ENCODE measurements around the gene MYRIP. TPM values are rescaled to one million over a fixed set of nuclear protein-coding genes. Genes with fewer than 3 reads are reported as not detected.

MYRIP gene
- polyA plus RNA-seq, 1 experiment, result 0.06 TPM

DNA sequence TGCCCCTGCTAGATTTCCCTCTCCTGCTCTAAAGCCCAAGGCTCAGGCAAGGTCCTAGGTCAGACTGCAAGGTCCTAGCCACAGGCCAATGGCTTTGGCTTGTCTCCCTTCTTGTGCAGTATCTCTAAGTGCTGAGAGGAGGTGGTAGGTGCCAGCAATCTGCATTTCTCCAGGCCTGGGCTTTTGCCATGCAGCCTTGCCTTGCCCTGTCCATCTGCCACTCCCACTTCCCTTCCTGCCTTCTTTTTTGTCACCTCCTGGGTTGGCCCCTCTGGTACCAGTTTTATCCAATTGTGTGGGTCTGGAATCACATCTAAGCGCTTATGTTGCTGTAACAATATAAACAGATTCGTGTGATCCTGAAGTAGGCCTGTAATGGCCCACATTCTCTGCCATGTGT, 109.9 kb downstream of the MYRIP start:
- H3K36me3 ChIP-seq (ENCODE audit: control insufficient read depth, insufficient read depth, low read length), result no peaks in the 10 kb centered on the region
- DNase-seq (ENCODE audit: low read depth), result no peak
- TF ChIP-seq, protein P1, sequence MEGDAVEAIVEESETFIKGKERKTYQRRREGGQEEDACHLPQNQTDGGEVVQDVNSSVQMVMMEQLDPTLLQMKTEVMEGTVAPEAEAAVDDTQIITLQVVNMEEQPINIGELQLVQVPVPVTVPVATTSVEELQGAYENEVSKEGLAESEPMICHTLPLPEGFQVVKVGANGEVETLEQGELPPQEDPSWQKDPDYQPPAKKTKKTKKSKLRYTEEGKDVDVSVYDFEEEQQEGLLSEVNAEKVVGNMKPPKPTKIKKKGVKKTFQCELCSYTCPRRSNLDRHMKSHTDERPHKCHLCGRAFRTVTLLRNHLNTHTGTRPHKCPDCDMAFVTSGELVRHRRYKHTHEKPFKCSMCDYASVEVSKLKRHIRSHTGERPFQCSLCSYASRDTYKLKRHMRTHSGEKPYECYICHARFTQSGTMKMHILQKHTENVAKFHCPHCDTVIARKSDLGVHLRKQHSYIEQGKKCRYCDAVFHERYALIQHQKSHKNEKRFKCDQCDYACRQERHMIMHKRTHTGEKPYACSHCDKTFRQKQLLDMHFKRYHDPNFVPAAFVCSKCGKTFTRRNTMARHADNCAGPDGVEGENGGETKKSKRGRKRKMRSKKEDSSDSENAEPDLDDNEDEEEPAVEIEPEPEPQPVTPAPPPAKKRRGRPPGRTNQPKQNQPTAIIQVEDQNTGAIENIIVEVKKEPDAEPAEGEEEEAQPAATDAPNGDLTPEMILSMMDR (IDR thresholded peaks at IDR 0.05; ENCODE audit: insufficient read depth, low read depth, low read length), result no peak
- ChIA-PET CTCF (no interaction called here), POLR2A (no interaction called here)
- no peaks in the 10 kb centered on the region for H3K27me3 ChIP-seq (ENCODE audit: control insufficient read depth, insufficient read depth, low read length)
- H3K4me3 ChIP-seq (ENCODE audit: low read depth, low read length), result no peak overlapping the region

DNA sequence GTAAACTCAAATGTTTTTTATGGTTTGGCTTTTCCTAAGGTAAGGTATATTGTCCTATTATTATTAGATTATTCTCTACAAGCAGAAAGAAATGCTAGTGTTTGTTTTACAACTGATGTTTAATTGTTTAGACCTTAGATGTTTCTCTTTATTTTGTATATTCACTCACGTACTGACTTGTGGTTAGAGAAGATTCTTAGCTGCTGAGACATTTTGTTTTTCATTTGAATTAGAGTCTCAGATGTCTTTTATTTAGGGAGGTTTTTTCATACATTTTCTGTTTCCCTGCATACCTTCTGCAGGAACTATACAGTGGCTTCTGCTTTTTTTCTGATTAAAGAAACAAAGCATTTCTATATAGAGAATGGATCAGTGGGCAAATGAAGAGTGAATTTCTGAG, 110.9 kb downstream of the MYRIP start:
- POLR2A ChIA-PET, result no interaction called here
- CTCF ChIA-PET, result interaction anchor here (0.6 to 1.0 kb wide), 3 partner anchors 8 to 395 kb away, joined by 3 to 4 read pairs (median 3); no protein-coding TSS in a partner anchor
- H3K27me3 ChIP-seq (ENCODE audit: control insufficient read depth, insufficient read depth, low read length), result no peaks in the 10 kb centered on the region

DNA sequence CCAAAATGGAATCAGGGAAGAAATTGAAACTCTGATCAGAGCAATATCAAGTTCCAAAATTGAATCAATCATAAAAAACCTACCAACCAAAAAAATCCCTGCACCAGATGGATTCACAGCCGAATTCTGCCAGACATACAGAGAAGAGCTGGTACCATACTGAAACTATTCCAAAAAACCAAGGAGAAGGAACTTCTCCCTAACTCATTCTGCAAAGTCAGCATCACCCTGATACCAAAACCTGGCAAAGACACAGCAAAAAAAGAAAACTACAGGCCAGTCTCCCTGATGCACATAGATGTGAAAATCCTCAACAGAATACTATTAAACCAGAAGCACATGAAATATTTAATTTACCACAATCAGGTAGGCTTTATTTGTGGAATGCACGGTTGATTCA, 118.1 kb downstream of the MYRIP start:
- TF ChIP-seq, protein P1 (IDR thresholded peaks at IDR 0.05; ENCODE audit: insufficient read depth, low read depth, low read length), result no peak
- no peak for DNase-seq (ENCODE audit: low read depth)
- Histone ChIP-seq H3K4me3 (ENCODE audit: low read depth, low read length) (no peak overlapping the region), H3K27me3 (ENCODE audit: control insufficient read depth, insufficient read depth, low read length) (no peaks in the 10 kb centered on the region), H3K36me3 (ENCODE audit: control insufficient read depth, insufficient read depth, low read length) (no peaks in the 10 kb centered on the region)
- CTCF ChIA-PET, result no interaction called here
- POLR2A ChIA-PET, result no interaction called here

More for the DNA sequence above, 110.9 kb downstream of the MYRIP start:
- H3K36me3 ChIP-seq (ENCODE audit: control insufficient read depth, insufficient read depth, low read length), result no peaks in the 10 kb centered on the region
- no peak overlapping the region for H3K4me3 ChIP-seq (ENCODE audit: low read depth, low read length)
- no peak for DNase-seq (ENCODE audit: low read depth)
- TF ChIP-seq, protein P1 (IDR thresholded peaks at IDR 0.05; ENCODE audit: insufficient read depth, low read depth, low read length), result no peak

DNA sequence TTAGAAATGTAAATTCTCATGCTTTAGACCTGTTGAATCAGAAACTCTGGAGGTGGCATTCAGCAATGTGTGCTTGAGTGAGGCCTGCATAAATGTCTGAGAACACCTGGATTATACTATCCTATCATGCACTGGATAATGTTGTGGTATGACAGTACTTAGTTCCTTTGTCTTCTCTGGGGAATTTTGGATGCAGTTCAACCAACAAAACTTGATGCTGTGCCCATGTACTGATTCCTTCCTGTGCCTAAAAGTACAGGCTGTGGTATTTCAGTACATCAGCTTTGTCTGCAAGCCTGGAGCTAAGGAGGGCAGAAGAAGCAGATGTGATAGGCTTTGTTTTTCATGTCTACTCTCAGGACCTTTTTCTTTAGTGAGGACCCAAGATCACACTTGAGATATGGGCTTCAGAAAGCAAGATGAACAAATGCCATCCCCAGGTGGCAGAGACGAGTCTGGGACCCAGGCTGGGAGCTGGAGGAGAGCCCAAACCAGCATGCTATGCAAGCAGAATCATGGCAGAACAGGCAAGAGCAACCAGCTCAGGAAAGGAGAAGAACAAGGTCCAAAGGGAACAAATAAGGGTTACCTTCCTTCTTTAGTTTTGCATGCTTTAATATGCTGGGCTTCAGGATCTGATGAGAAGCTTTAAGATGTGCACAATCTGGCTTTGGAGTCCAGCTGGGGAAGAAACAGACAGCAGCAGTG, 124.7 kb downstream of the MYRIP start:
- DNase-seq (ENCODE audit: low read depth), result no peak
- H3K4me3 ChIP-seq (ENCODE audit: low read depth, low read length), result no peak overlapping the region
- POLR2A ChIA-PET, result no interaction called here
- no peaks in the 10 kb centered on the region for H3K27me3 ChIP-seq (ENCODE audit: control insufficient read depth, insufficient read depth, low read length)
- no peaks in the 10 kb centered on the region for H3K36me3 ChIP-seq (ENCODE audit: control insufficient read depth, insufficient read depth, low read length)
- TF ChIP-seq, protein P1 (IDR thresholded peaks at IDR 0.05; ENCODE audit: insufficient read depth, low read depth, low read length), result no peak
- CTCF ChIA-PET, result no interaction called here

DNA sequence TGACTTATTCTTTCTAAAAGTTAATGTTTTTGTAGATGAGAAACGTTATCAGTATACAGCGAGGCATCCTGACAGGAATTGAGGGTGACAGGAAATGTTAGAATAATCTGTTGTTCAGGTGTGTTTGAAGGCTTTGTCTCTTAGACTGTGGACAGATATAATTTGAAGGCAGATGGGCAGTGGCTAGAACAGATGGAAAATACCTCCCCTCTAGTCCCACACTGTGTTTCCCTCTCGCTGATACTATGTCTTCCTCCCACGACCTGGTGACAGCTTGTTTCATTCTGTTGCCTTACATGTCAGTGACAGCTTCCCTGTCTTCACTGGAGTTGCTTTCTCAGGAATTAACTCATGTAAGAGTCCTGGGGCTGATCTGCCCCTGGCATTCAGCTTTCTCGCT, 125.3 kb downstream of the MYRIP start:
- ChIA-PET CTCF (no interaction called here), POLR2A (no interaction called here)
- no peaks in the 10 kb centered on the region for H3K27me3 ChIP-seq (ENCODE audit: control insufficient read depth, insufficient read depth, low read length)
- no peak overlapping the region for H3K4me3 ChIP-seq (ENCODE audit: low read depth, low read length)
- H3K36me3 ChIP-seq (ENCODE audit: control insufficient read depth, insufficient read depth, low read length), result no peaks in the 10 kb centered on the region
- TF ChIP-seq, protein P1 (IDR thresholded peaks at IDR 0.05; ENCODE audit: insufficient read depth, low read depth, low read length), result no peak
- DNase-seq (ENCODE audit: low read depth), result no peak

Data from BJ (cell line).